ENCODE results near the gene ZFHX3. TPM values are rescaled to one million over a fixed set of nuclear protein-coding genes. Genes with fewer than 3 reads are reported as not detected.

The ZFHX3 gene
- polyA plus RNA-seq, 3 donors from 2014 or later: 0.05 to 1.4 (median 1.0) TPM

DNA sequence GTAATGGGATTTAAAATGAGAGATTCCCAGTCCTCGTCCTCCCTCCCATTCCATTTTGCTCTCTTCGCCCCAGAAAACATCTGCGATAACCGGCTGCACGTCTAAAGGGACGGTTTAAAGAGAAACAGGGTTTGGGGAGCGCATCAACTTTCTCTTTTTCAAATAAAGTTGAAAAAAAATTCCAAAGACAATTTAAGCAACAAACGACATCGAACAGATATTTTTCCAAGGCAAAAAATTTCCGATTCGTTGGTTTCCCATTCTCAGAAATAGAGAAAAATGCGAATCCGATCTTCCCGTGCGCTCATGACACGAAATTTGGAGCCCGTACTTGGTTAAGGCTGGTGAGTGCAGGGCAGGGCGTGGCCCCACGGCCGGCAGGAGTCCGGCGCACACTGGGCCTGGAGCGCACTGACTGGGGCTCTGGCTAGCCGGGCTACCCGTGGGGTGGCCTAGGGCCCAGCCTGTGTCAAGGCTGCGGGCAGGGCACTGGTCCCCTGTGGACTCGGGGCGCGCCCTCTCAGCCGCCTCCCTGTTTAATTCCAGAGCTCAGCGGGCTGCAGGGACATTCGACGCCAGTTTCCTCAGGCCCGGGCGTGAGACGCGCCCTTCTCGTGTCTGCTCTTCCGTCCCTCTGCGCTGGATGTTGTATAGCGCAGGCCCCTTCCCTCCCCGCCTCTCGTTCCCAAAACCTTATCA is 17.9 kb upstream of the ZFHX3 start:
- no peak overlapping the region for H3K27ac Mint-ChIP-seq

GRCh38 chr16:73064994-73065545 is 17.1 kb upstream of the ZFHX3 start:
- Mint-ChIP-seq H3K4me3 (peak overlapping the region in 1 of 5 donors; percentile 30), H3K27me3 (ENCODE audit: low read depth in 3 of 3) (peaks cover 28 to 41% (median 32%) of the 10 kb centered on the region in 3 donors), H3K36me3 (no peaks in the 10 kb centered on the region), H3K4me1 (peaks cover 19 to 20% of the 10 kb centered on the region in 2 donors), H3K27ac (no peak overlapping the region), H3K9me3 (no peaks in the 10 kb centered on the region)
- no peak for DNase-seq

More for the DNA sequence above, 17.9 kb upstream of the ZFHX3 start:
- Mint-ChIP-seq H3K36me3 (no peaks in the 10 kb centered on the region), H3K9me3 (no peaks in the 10 kb centered on the region), H3K4me1 (peaks cover 26 to 27% of the 10 kb centered on the region in 2 donors), H3K4me3 (peak overlapping the region in 1 of 5 donors; percentile 30), H3K27me3 (ENCODE audit: low read depth in 3 of 3) (peaks cover 34 to 42% (median 35%) of the 10 kb centered on the region in 3 donors)
- no peak for DNase-seq

- Mint-ChIP-seq H3K4me3 (peak overlapping the region in 1 of 5 donors; percentile 21), H3K27me3 (ENCODE audit: low read depth in 3 of 3) (peaks cover 27 to 43% (median 38%) of the 10 kb centered on the region in 3 donors), H3K36me3 (no peaks in the 10 kb centered on the region), H3K4me1 (peaks cover 22 to 23% of the 10 kb centered on the region in 2 donors), H3K27ac (no peak overlapping the region), H3K9me3 (no peaks in the 10 kb centered on the region)
- no peak for DNase-seq
These were observed 16.5 kb upstream of the ZFHX3 start for GRCh38 chr16:73064212-73064993.

- Mint-ChIP-seq H3K4me3 (peak overlapping the region in 1 of 5 donors; percentile 21), H3K36me3 (no peaks in the 10 kb centered on the region), H3K4me1 (peaks cover 28% of the 10 kb centered on the region in 2 donors), H3K9me3 (no peaks in the 10 kb centered on the region), H3K27ac (no peak overlapping the region), H3K27me3 (ENCODE audit: low read depth in 3 of 3) (peaks cover 29 to 47% (median 43%) of the 10 kb centered on the region in 3 donors)
- DNase-seq: no peak
These were observed 15.9 kb upstream of the ZFHX3 start for GRCh38 chr16:73063854-73064211.

DNA sequence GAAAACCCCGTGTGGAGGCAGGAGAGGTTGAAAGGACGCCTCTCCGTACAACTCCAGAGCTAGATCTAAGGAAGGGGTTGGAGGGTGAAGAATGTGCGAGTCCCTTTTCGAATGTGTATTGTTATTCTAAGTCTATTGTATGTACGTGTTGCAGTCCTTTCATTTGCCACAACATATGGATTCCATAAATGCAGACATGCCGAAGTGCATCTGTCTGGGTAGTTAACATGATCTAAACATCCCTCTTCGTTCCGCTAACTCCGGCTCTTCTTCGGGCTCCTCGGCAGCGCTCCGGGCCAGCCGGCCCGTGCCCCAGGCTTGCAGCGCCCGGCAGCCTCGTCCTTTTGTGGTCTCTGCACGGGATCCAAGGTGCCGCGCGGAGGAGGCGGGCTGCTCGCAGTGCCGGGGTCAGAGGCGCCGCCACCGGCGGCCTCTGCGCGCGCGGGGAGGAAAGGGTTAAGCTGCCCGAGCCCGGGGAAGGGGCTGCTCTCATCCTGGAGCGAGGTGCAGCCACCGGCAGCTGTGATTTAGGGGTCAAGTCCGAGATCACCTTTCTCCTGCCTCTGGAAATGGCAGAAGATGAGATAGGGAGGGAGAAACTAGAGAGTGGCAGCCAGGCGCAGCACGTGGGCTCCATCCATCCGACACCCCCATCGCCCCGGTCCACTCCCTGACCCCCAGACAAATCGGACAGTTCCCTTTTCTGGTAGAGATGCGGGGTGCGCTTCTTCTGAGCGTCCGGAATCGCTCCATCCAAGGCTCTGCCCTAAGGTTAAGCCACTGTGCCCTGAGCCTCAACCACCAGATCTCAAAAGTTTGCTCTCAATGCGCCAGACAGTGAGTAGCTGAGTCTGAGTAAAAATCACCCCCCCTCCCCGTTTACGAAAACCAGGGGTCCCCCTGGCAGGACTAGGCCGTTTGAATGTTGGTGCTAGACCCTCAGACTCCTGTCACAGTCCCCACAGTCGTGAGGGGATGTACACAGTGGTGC is 15.1 kb upstream of the ZFHX3 start:
- DNase-seq: no peak
- Mint-ChIP-seq H3K9me3 (no peaks in the 10 kb centered on the region), H3K36me3 (no peaks in the 10 kb centered on the region), H3K27me3 (ENCODE audit: low read depth in 3 of 3) (peaks cover 26 to 46% (median 45%) of the 10 kb centered on the region in 3 donors), H3K27ac (no peak overlapping the region), H3K4me1 (peaks cover 28 to 29% of the 10 kb centered on the region in 2 donors), H3K4me3 (no peak overlapping the region)

GRCh38 chr16:73062001-73062616 is 14.2 kb upstream of the ZFHX3 start:
- H3K4me1 Mint-ChIP-seq: peaks cover 31 to 33% of the 10 kb centered on the region in 2 donors
- peaks cover 0 to 2% (median 0%) of the 10 kb centered on the region in 6 donors for H3K9me3 Mint-ChIP-seq
- H3K27ac Mint-ChIP-seq: no peak overlapping the region
- peaks cover 0 to 3% (median 3%) of the 10 kb centered on the region in 3 donors for H3K36me3 Mint-ChIP-seq
- H3K4me3 Mint-ChIP-seq: peak overlapping the region in 1 of 5 donors; percentile 3
- H3K27me3 Mint-ChIP-seq (ENCODE audit: low read depth in 3 of 3): peaks cover 28 to 49% (median 40%) of the 10 kb centered on the region in 3 donors
- DNase-seq: no peak

GRCh38 chr16:73060892-73061490 is 13.1 kb upstream of the ZFHX3 start:
- DNase-seq: no peak
- H3K27me3 Mint-ChIP-seq (ENCODE audit: low read depth in 3 of 3): peaks cover 26 to 52% (median 43%) of the 10 kb centered on the region in 3 donors
- H3K4me1 Mint-ChIP-seq: peaks cover 32 to 38% of the 10 kb centered on the region in 2 donors
- no peak overlapping the region for H3K27ac Mint-ChIP-seq
- H3K9me3 Mint-ChIP-seq: peaks cover 0 to 2% (median 0%) of the 10 kb centered on the region in 6 donors
- H3K36me3 Mint-ChIP-seq: peaks cover 0 to 4% (median 4%) of the 10 kb centered on the region in 3 donors
- H3K4me3 Mint-ChIP-seq: no peak overlapping the region

GRCh38 chr16:73059779-73060615 is 12.1 kb upstream of the ZFHX3 start:
- Mint-ChIP-seq H3K4me3 (peak overlapping the region; percentile 83 to 89 (median 87)), H3K27ac (no peak overlapping the region), H3K27me3 (ENCODE audit: low read depth in 3 of 3) (peaks cover 23 to 52% (median 42%) of the 10 kb centered on the region in 3 donors), H3K9me3 (peaks cover 0 to 2% (median 0%) of the 10 kb centered on the region in 6 donors), H3K36me3 (peaks cover 0 to 4% (median 4%) of the 10 kb centered on the region in 3 donors), H3K4me1 (peaks cover 36 to 38% of the 10 kb centered on the region in 2 donors)
- DNase-seq: no peak

- peaks cover 0 to 2% (median 0%) of the 10 kb centered on the region in 6 donors for H3K9me3 Mint-ChIP-seq
- H3K4me1 Mint-ChIP-seq: peaks cover 33 to 41% of the 10 kb centered on the region in 2 donors
- H3K36me3 Mint-ChIP-seq: peaks cover 0 to 4% (median 4%) of the 10 kb centered on the region in 3 donors
- H3K27ac Mint-ChIP-seq: peak overlapping the region in 2 of 6 donors; percentile 45 to 82
- DNase-seq: peak in 2 of 3 donors; percentile 18 to 29
- H3K4me3 Mint-ChIP-seq: peak overlapping the region; percentile 83 to 89 (median 87)
- H3K27me3 Mint-ChIP-seq (ENCODE audit: low read depth in 3 of 3): peaks cover 16 to 42% (median 32%) of the 10 kb centered on the region in 3 donors
These were observed 10.9 kb upstream of the ZFHX3 start for GRCh38 chr16:73058616-73059409.

DNA sequence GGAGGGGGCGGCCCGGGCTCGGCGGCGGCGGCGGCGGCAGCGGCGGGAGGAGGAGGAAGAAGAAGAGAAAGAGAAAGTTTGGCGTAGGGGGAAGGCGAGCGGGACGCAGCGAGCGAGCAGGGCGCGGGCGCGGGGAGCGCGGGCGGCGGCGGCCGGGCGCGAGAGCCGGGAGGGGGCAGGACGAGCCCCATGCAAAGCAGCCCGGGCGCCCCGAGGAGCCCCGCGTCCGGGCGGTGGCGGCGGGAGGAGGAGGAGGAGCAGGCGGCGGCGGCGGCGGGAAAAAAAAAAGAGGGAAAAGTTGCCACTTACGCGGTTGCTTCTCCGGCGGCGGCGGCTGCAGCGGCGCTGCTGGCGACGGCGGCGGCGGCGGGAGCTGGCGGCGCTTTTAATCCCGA is 10.3 kb upstream of the ZFHX3 start:
- Mint-ChIP-seq H3K27me3 (ENCODE audit: low read depth in 3 of 3) (peaks cover 14 to 39% (median 30%) of the 10 kb centered on the region in 3 donors), H3K9me3 (peaks cover 0 to 2% (median 0%) of the 10 kb centered on the region in 6 donors), H3K4me3 (peak overlapping the region; percentile 59 to 87 (median 65)), H3K4me1 (peaks cover 35 to 41% of the 10 kb centered on the region in 2 donors), H3K36me3 (peaks cover 0 to 4% (median 4%) of the 10 kb centered on the region in 3 donors), H3K27ac (no peak overlapping the region)
- DNase-seq: peak; percentile 33 to 44 (median 37)
